Mucosa of rectum (tissue), 2 donors: ENCODE measurements around the gene HOXA1.

Experiments used
- H3K27ac ChIP-seq, 2 donors: one replicate each; pipeline ENCODE4 v1.7.0; 2013; ENCODE audit warnings: inconsistent platforms in 2 of 2, low read depth in 2 of 2, low read length in 2 of 2
- H3K27me3 ChIP-seq, 2 donors: one replicate each; pipeline ENCODE4 v1.7.0; 2013; ENCODE audit warnings: low read length in 2 of 2; ENCODE audit not compliant: control insufficient read depth in 2 of 2, insufficient read depth in 2 of 2
- H3K36me3 ChIP-seq, 2 donors: one replicate each; pipeline ENCODE4 v1.7.0; 2013; ENCODE audit warnings: low read length in 2 of 2; ENCODE audit not compliant: control insufficient read depth in 2 of 2, insufficient read depth in 2 of 2
- H3K4me1 ChIP-seq, 2 donors: one replicate each; pipeline ENCODE4 v1.7.0; 2013; ENCODE audit warnings: low read length in 2 of 2, mild to moderate bottlenecking in 1 of 2; ENCODE audit not compliant: control insufficient read depth in 2 of 2, insufficient read depth in 2 of 2
- H3K4me3 ChIP-seq, 2 donors: one replicate each; pipeline ENCODE4 v1.7.0; 2013; ENCODE audit warnings: low read length in 2 of 2
- H3K9ac ChIP-seq, 2 donors: one replicate each; pipeline ENCODE4 v1.7.0; 2013; ENCODE audit warnings: low read length in 2 of 2, low read depth in 1 of 2, mild to moderate bottlenecking in 1 of 2
- H3K9me3 ChIP-seq, 2 donors: one replicate each; pipeline ENCODE4 v1.7.0; 2013; ENCODE audit warnings: low read length in 2 of 2; ENCODE audit not compliant: control insufficient read depth in 2 of 2
- donor health status: healthy.
- donor health status: Normal muscosa, but diverticular disease.

The HOXA1 gene

DNA sequence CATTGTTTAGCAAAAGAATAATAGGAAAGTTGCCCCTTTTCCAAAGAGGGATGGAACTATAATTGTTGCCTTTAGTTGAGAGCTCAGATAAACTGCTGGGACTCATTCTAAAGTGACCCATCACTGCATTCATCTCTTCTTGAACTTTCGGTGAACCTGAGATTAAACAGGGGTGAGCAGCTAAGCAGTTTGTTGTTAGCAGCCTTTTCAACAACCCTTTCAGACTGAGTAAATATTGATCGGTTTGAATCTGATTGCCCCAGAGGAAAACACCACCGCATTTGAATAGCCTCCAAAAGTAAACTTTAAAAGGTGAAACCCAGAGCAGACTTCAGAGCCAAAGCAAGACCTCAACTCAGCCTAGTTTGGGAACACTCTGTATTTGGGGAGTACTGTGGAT, 4.7 kb downstream of the HOXA1 start:
- H3K36me3 ChIP-seq, result no peaks in the 10 kb centered on the region
- peaks cover 0 to 5% of the 10 kb centered on the region in 2 donors for H3K27me3 ChIP-seq
- no peak overlapping the region for H3K27ac ChIP-seq

GRCh38 chr7:27088002-27088922, 7.5 kb downstream of the HOXA1 start:
- Histone ChIP-seq H3K27me3 (peaks cover 0 to 5% of the 10 kb centered on the region in 2 donors), H3K4me1 (no peaks in the 10 kb centered on the region), H3K9ac (no peak overlapping the region), H3K9me3 (no peaks in the 10 kb centered on the region), H3K36me3 (no peaks in the 10 kb centered on the region), H3K4me3 (no peak overlapping the region), H3K27ac (no peak overlapping the region)

More for the DNA sequence above, 4.7 kb downstream of the HOXA1 start:
- Histone ChIP-seq H3K9me3 (no peaks in the 10 kb centered on the region), H3K4me3 (no peak overlapping the region), H3K4me1 (peaks cover 6 to 7% of the 10 kb centered on the region in 2 donors), H3K9ac (no peak overlapping the region)

DNA sequence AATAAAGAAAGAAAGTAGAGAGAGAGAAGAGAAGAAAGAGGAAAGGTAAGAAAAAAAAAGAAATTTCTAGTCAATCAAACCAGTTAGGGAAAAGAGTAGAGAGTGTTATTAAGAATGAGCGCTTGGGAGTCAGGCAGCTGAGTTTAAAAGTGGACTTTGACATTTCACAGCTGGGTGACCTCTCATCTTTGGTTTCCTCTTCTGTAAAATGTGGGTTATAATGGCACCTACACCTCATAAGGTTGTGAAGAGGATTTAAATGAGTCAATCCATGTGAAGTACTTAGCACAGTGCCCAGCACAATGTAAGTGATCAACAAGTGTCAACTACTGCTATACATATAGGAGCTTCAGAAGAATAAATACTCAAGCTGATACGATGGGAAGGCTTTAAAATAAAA, 12.2 kb downstream of the HOXA1 start:
- H3K36me3 ChIP-seq, result no peaks in the 10 kb centered on the region
- no peak overlapping the region for H3K9ac ChIP-seq
- no peak overlapping the region for H3K4me3 ChIP-seq
- peaks cover 0 to 2% of the 10 kb centered on the region in 2 donors for H3K4me1 ChIP-seq
- H3K9me3 ChIP-seq, result no peaks in the 10 kb centered on the region
- H3K27me3 ChIP-seq, result no peaks in the 10 kb centered on the region
- H3K27ac ChIP-seq, result no peak overlapping the region

DNA sequence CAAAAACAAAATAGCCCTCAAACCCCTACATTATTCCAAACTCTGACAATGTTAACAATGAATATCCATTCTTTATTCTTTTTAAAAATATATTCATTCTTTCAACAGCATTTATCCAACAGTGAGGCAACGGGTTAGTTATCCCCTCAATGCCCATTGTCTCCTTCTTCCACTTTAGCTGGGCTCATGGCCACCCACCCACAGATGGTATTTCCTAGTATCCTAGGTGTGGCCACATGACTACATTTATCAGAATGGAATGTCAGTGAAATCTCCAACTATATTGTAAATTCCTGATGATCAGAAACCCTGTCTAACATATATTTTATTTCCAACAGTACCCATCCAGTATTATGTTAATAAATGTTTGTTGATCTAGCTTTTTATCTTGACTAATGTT, 13.6 kb downstream of the HOXA1 start:
- H3K27ac ChIP-seq, result no peak overlapping the region
- no peaks in the 10 kb centered on the region for H3K36me3 ChIP-seq
- H3K4me3 ChIP-seq, result no peak overlapping the region
- no peak overlapping the region for H3K9ac ChIP-seq
- H3K4me1 ChIP-seq, result peaks cover 0 to 2% of the 10 kb centered on the region in 2 donors
- no peaks in the 10 kb centered on the region for H3K27me3 ChIP-seq
- H3K9me3 ChIP-seq, result no peaks in the 10 kb centered on the region

GRCh38 chr7:27080844-27081436, 14.9 kb downstream of the HOXA1 start:
- H3K27me3 ChIP-seq, result no peaks in the 10 kb centered on the region
- H3K27ac ChIP-seq, result no peak overlapping the region
- H3K9me3 ChIP-seq, result no peaks in the 10 kb centered on the region
- H3K4me3 ChIP-seq, result no peak overlapping the region
- H3K36me3 ChIP-seq, result no peaks in the 10 kb centered on the region
- H3K4me1 ChIP-seq, result peaks cover 0 to 2% of the 10 kb centered on the region in 2 donors
- H3K9ac ChIP-seq, result no peak overlapping the region

- no peak overlapping the region for H3K27ac ChIP-seq
- no peaks in the 10 kb centered on the region for H3K36me3 ChIP-seq
- H3K9ac ChIP-seq, result no peak overlapping the region
- no peaks in the 10 kb centered on the region for H3K9me3 ChIP-seq
- H3K4me1 ChIP-seq, result peaks cover 0 to 2% of the 10 kb centered on the region in 2 donors
- H3K27me3 ChIP-seq, result no peaks in the 10 kb centered on the region
- H3K4me3 ChIP-seq, result no peak overlapping the region
Measured at GRCh38 chr7:27079234-27079975, 16.4 kb downstream of the HOXA1 start.

GRCh38 chr7:27078616-27079233, 17.1 kb downstream of the HOXA1 start:
- Histone ChIP-seq H3K9me3 (no peaks in the 10 kb centered on the region), H3K27ac (no peak overlapping the region), H3K27me3 (no peaks in the 10 kb centered on the region), H3K9ac (no peak overlapping the region), H3K4me3 (no peak overlapping the region), H3K4me1 (peaks cover 0 to 2% of the 10 kb centered on the region in 2 donors), H3K36me3 (no peaks in the 10 kb centered on the region)

DNA sequence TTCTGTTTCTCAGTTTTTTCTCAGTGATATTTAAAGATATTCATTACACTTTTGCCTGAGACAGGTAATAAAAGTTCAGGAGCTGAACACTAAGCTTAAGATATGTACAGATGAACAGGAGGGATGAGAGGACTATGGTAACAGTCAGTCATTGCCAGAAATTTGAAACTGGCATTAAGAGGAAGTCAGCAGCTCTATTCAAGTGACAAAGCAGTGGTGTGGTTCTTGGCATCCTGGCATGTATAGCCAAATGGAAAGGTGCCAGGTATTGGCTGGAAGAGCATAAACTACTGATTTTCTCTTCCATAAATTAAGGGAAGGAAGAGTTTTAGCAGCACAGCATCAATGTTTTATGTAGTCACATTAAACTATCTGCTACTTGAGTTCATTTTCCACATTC, 22.7 kb downstream of the HOXA1 start:
- H3K4me3 ChIP-seq, result no peak overlapping the region
- no peak overlapping the region for H3K27ac ChIP-seq

GRCh38 chr7:27071622-27072390, 24.0 kb downstream of the HOXA1 start:
- no peaks in the 10 kb centered on the region for H3K27me3 ChIP-seq
- no peaks in the 10 kb centered on the region for H3K9me3 ChIP-seq
- no peaks in the 10 kb centered on the region for H3K4me1 ChIP-seq
- no peak overlapping the region for H3K27ac ChIP-seq
- H3K4me3 ChIP-seq, result no peak overlapping the region
- H3K9ac ChIP-seq, result no peak overlapping the region
- no peaks in the 10 kb centered on the region for H3K36me3 ChIP-seq

More for the DNA sequence above, 22.7 kb downstream of the HOXA1 start:
- no peaks in the 10 kb centered on the region for H3K4me1 ChIP-seq
- no peak overlapping the region for H3K9ac ChIP-seq
- H3K27me3 ChIP-seq, result no peaks in the 10 kb centered on the region
- no peaks in the 10 kb centered on the region for H3K36me3 ChIP-seq
- H3K9me3 ChIP-seq, result no peaks in the 10 kb centered on the region
